HCT116 (cell line): ENCODE data around the gene CHST3. TPM values are rescaled to one million over a fixed set of nuclear protein-coding genes. Genes with fewer than 3 reads are reported as not detected.
A peak's percentile ranks its signal among the peaks of the same experiment; 100 is the strongest.

Experiments
- ATAC-seq: fragments of 200-7000 bp; cut with Tn5 transposase; 2 replicates; pipeline ENCODE4 v1.9.1; 2020; ENCODE audit warnings: mild to moderate bottlenecking, moderate library complexity
- BruUV-seq: library from RNA; stranded (reverse); fragments of 400-500 nt; replicated peaks from 2 replicates; lab custom pipeline; 2021; lab: Mats Ljungman, UMichigan
- CTCF ChIA-PET: fragments of 300-600 bp; sonication (Branson Sonifier 250); formaldehyde crosslinking; loops from one replicate; lab custom pipeline; 2021; ENCODE audit warnings: antibody characterized with exemption; lab: Charles Lee
- POLR2A ChIA-PET: fragments of 300-600, 350-600 bp; sonication (Branson Sonifier 250); formaldehyde crosslinking; loops from one replicate; lab custom pipeline; 2021; ENCODE audit warnings: antibody characterized with exemption; lab: Charles Lee
- RAD21 ChIA-PET, 2 experiments: fragments of 300-600 bp; sonication (Branson Sonifier 250); formaldehyde crosslinking; loops; one replicate each; lab custom pipeline; 2023; ENCODE audit warnings: low total read pairs in 2 of 2; ENCODE audit not compliant: uncharacterized antibody in 2 of 2, unreplicated experiment in 2 of 2, low non-redundant PET in 1 of 2; lab: Charles Lee
- DNase-seq: peaks from one replicate; pipeline ENCODE4 v3.0.0-alpha.2; 2010; ENCODE audit warnings: low read depth, low spot score
- H2AFZ ChIP-seq: fragments of 200-600 bp; shearing (Covaris generic), sonication (generic); 2 replicates; pipeline ENCODE4 v1.6.1; 2017; ENCODE audit warnings: low read depth, mixed run types, mixed read lengths, antibody characterized with exemption, low read length; ENCODE audit not compliant: poor library complexity, severe bottlenecking
- H3K27ac ChIP-seq: 2 replicates; pipeline ENCODE4 v1.5.1; 2012; ENCODE audit warnings: low read depth, low read length
- H3K27me3 ChIP-seq: fragments of 200-600 bp; sonication (generic); 2 replicates; pipeline ENCODE4 v1.6.1; 2016; ENCODE audit warnings: mixed run types, low read length, mixed read lengths; ENCODE audit not compliant: insufficient read depth
- H3K36me3 ChIP-seq, 2 experiments: fragments of 200-500 bp in 1 of 2; fragments of 200-600 bp in 1 of 2; sonication (Bioruptor generic) in 1 of 2; sonication (generic) in 1 of 2; 2 replicates each; pipeline versions ENCODE4 v1.5.1 to v1.6.1; 2014 to 2016; ENCODE audit warnings: low read length in 2 of 2, inconsistent platforms in 1 of 2, mixed read lengths in 1 of 2, mixed run types in 1 of 2; ENCODE audit not compliant: insufficient read depth in 2 of 2, control insufficient read depth in 1 of 2
- H3K4me1 ChIP-seq, 2 experiments: fragments of 200-600 bp in 1 of 2; sonication (generic) in 1 of 2; 2 replicates each; pipeline versions ENCODE4 v1.5.1 to v1.6.1; 2012 to 2017; ENCODE audit warnings: low read length in 2 of 2, inconsistent platforms in 1 of 2, mild to moderate bottlenecking in 1 of 2, mixed read lengths in 1 of 2, mixed run types in 1 of 2, moderate library complexity in 1 of 2; ENCODE audit not compliant: insufficient read depth in 2 of 2, control insufficient read depth in 1 of 2
- H3K4me2 ChIP-seq: fragments of 200-600 bp; sonication (generic); 2 replicates; pipeline ENCODE4 v1.6.1; 2017; ENCODE audit warnings: mixed run types, low read length, mixed read lengths
- H3K4me3 ChIP-seq, 2 experiments: fragments of 200-600 bp in 1 of 2; sonication (generic) in 1 of 2; replicated peaks in 1 of 2; 2 replicates each; pipeline ENCODE4 v1.5.1; 2011 to 2016; ENCODE audit warnings: low read length in 2 of 2, control low read depth in 1 of 2, low read depth in 1 of 2, mild to moderate bottlenecking in 1 of 2, mixed read lengths in 1 of 2, mixed run types in 1 of 2
- H3K79me2 ChIP-seq: fragments of 200-600 bp; sonication (generic); 2 replicates; pipeline ENCODE4 v1.6.1; 2017; ENCODE audit warnings: mild to moderate bottlenecking, mixed run types, low read length, moderate library complexity, mixed read lengths; ENCODE audit not compliant: insufficient read depth
- H3K9ac ChIP-seq: fragments of 200-600 bp; sonication (generic); 2 replicates; pipeline ENCODE4 v1.6.1; 2016; ENCODE audit warnings: low read length, mixed read lengths
- H3K9me2 ChIP-seq: fragments of 200-600 bp; sonication (generic), shearing (Covaris generic); 2 replicates; pipeline ENCODE4 v1.6.1; 2017; ENCODE audit warnings: mixed run types, mild to moderate bottlenecking, moderate library complexity; ENCODE audit not compliant: insufficient read depth
- H3K9me3 ChIP-seq, 2 experiments: fragments of 200-500 bp in 1 of 2; fragments of 200-600 bp in 1 of 2; sonication (Bioruptor generic) in 1 of 2; sonication (generic) in 1 of 2; 2 replicates each; pipeline ENCODE4 v1.6.1; 2014 to 2017; ENCODE audit warnings: low read length in 2 of 2, mixed read lengths in 2 of 2, inconsistent platforms in 1 of 2, low read depth in 1 of 2, mild to moderate bottlenecking in 1 of 2, mixed run types in 1 of 2, moderate library complexity in 1 of 2; ENCODE audit not compliant: control insufficient read depth in 1 of 2, insufficient read depth in 1 of 2
- H4K20me1 ChIP-seq: fragments of 200-600 bp; sonication (generic), shearing (Covaris generic); 2 replicates; pipeline ENCODE4 v1.6.1; 2017; ENCODE audit warnings: mixed run types, mild to moderate bottlenecking, moderate library complexity; ENCODE audit not compliant: insufficient read depth
- ATF3 ChIP-seq: IDR thresholded peaks from 2 replicates; pipeline ENCODE4 v1.6.1; 2012
- EGR1 ChIP-seq: IDR thresholded peaks from 2 replicates; pipeline ENCODE4 v1.6.1; 2012; ENCODE audit warnings: low read depth
- EZH2 ChIP-seq: fragments of 200-600 bp; sonication (generic); IDR thresholded peaks from 2 replicates; pipeline ENCODE4 v1.6.1; 2017; ENCODE audit warnings: antibody characterized with exemption, mixed run types
- RAD21 ChIP-seq: IDR thresholded peaks from 2 replicates; pipeline ENCODE4 v1.6.1; 2012; ENCODE audit warnings: low read depth, mild to moderate bottlenecking
- REST ChIP-seq: IDR thresholded peaks from 2 replicates; pipeline ENCODE4 v1.6.1; 2012; ENCODE audit warnings: low read depth
- SIN3A ChIP-seq: IDR thresholded peaks from 2 replicates; pipeline ENCODE4 v1.6.1; 2012; ENCODE audit warnings: low read depth
- SP1 ChIP-seq: IDR thresholded peaks from 2 replicates; pipeline ENCODE4 v1.6.1; 2012; ENCODE audit warnings: low read depth
- TCF7L2 ChIP-seq: IDR thresholded peaks from 2 replicates; pipeline ENCODE4 v1.7.0; 2011; ENCODE audit warnings: borderline replicate concordance, inconsistent platforms; ENCODE audit not compliant: insufficient read depth, insufficient read length; ENCODE audit errors: extremely low read depth
- ZFX ChIP-seq: fragments of 450-650 bp; IDR thresholded peaks from 2 replicates; pipeline ENCODE4 v1.6.1; 2017
- intact Hi-C: fragments of 100-400 bp; cut with micrococcal nuclease; formaldehyde crosslinking; loops from 2 replicates; pipeline ENCODE4 v1.10.0; 2022
- total RNA-seq: library from RNA; stranded (reverse); gene quantifications from one replicate; pipeline ENCODE4 v1.2.1, GENCODE V29; 2021; ENCODE audit not compliant: unreplicated experiment

Gene CHST3
- total RNA-seq, 1 experiment from 2014 or later: 10.6 TPM

DNA sequence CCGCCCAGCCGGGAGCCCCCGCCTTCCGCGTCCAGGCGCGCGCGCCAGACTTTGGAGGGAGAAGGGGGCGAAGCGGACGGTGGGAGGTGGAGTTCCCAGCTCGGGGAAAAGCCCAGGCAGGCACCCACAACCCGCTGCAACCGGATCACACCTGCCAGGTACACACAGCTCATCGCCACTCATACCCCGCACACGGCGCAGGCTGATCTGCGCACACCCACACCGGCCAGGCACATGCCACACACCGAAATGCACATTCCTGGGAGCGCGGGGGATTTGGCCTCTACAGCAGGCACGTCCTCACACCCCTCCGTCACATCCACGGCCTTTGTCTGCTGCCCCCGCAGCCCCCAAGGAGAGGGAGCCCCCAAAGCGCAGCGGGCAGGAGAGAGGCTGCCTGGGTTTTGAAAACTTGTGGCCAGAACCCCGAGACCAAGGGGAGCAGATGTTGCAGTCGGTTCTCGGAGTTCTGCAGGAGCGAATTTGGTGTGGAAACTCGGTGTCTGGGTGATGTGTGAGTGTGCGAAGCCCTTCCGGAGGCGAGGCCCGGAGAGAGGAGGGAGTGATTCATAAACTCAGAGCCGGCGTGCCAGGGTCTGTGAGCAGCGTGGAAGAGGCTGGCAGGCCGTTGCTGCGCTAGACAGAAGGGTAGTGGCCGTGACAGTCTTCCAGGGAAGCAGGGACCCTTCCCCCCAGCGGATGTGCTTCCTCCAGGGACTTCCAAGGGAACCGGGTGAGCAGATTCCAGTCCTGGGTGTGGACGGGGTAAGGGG, 734 bp downstream of the CHST3 start (continued):
- TF ChIP-seq REST (no peak), TCF7L2 (no peak), SIN3A (peak; percentile 50; the same call in 1 of the 2 replicates), EGR1 (peak; percentile 59; the same call in 1 of the 2 replicates), SP1 (no peak), RAD21 (no peak)

- Histone ChIP-seq H2AFZ (no peak overlapping the region), H3K9ac (peak overlapping the region; percentile 92), H3K36me3 (no peaks in the 10 kb centered on the region), H3K4me3 (peak overlapping the region; percentile 69 to 86), H4K20me1 (no peaks in the 10 kb centered on the region), H3K27ac (peak overlapping the region; percentile 76), H3K9me2 (no peaks in the 10 kb centered on the region), H3K27me3 (no peaks in the 10 kb centered on the region)
- ChIA-PET POLR2A (interaction anchor here (1.1 to 1.3 kb wide), 2 partner anchors 9 to 154 kb away, joined by 4 read pairs; no protein-coding TSS in a partner anchor), RAD21 (no interaction called here), CTCF (interaction anchor here (1.3 kb wide), 1 partner anchor 69 kb away, joined by 5 read pairs; no protein-coding TSS in a partner anchor)
- ATAC-seq: no peak
- no peak for DNase-seq
- intact Hi-C loops: no loop called here
- TF ChIP-seq ATF3 (no peak), ZFX (0 out of 2 replicates have a peak, but pooled peaks have one; percentile 6), EGR1 (no peak), EZH2 (no peak)
- TF ChIP-seq, all 23 proteins: peak for 1
- no TSS peak for BruUV-seq
- Histone ChIP-seq H3K79me2 (peaks cover 60% of the 10 kb centered on the region), H3K9me3 (no peaks in the 10 kb centered on the region), H3K4me2 (peak overlapping the region; percentile 100), H3K4me1 (peaks cover 34 to 65% of the 10 kb centered on the region in 2 experiments)
These were observed 1.4 kb downstream of the CHST3 start for GRCh38 chr10:71965623-71966022.
